DND-41 (cell line): ENCODE measurements around the gene LCAT.

Experiments
- ATAC-seq: fragments of 200-7000 bp; cut with Tn5 transposase; 3 replicates; pipeline ENCODE4 v1.9.1; 2021; ENCODE audit warnings: low read depth; ENCODE audit not compliant: insufficient read depth
- DNase-seq: peaks from one replicate; pipeline ENCODE4 v3.0.0-alpha.2; 2020
- H2AFZ ChIP-seq: 2 replicates; pipeline ENCODE4 v1.6.0; 2012; ENCODE audit warnings: low read depth, low read length
- H3K27ac ChIP-seq: 2 replicates; pipeline ENCODE4 v1.5.1; 2012; ENCODE audit warnings: low read length, inconsistent platforms
- H3K27me3 ChIP-seq: fragments of 200-600 bp; sonication (generic); 2 replicates; pipeline ENCODE4 v1.6.0; 2012; ENCODE audit warnings: low read length, mild to moderate bottlenecking, inconsistent platforms; ENCODE audit not compliant: insufficient read depth, poor library complexity
- H3K36me3 ChIP-seq: 2 replicates; pipeline ENCODE4 v1.5.1; 2012; ENCODE audit warnings: low read length, inconsistent platforms; ENCODE audit not compliant: insufficient read depth
- H3K4me1 ChIP-seq: 2 replicates; pipeline ENCODE4 v1.5.1; 2012; ENCODE audit warnings: mild to moderate bottlenecking, low read length; ENCODE audit not compliant: insufficient read depth
- H3K4me2 ChIP-seq: 2 replicates; pipeline ENCODE4 v1.6.0; 2012; ENCODE audit warnings: mild to moderate bottlenecking, moderate library complexity, low read length, inconsistent platforms; ENCODE audit not compliant: insufficient read depth
- H3K4me3 ChIP-seq, 2 experiments: fragments of 200-600 bp in 1 of 2; shearing (Covaris generic) in 1 of 2; 2 replicates each; pipeline ENCODE4 v1.5.1; 2012 to 2016; ENCODE audit warnings: inconsistent platforms in 2 of 2, low read length in 2 of 2, mild to moderate bottlenecking in 2 of 2, low read depth in 1 of 2, moderate library complexity in 1 of 2
- H3K79me2 ChIP-seq: 2 replicates; pipeline ENCODE4 v1.6.0; 2012; ENCODE audit warnings: low read length, inconsistent platforms; ENCODE audit not compliant: insufficient read depth
- H3K9ac ChIP-seq: 2 replicates; pipeline ENCODE4 v1.6.0; 2012; ENCODE audit warnings: low read depth, mild to moderate bottlenecking, inconsistent platforms, low read length, moderate library complexity
- H3K9me3 ChIP-seq: 2 replicates; pipeline ENCODE4 v1.5.1; 2012; ENCODE audit warnings: low read length, moderate library complexity, mild to moderate bottlenecking, inconsistent platforms; ENCODE audit not compliant: insufficient read depth, severe bottlenecking
- H4K20me1 ChIP-seq: 2 replicates; pipeline ENCODE4 v1.6.0; 2012; ENCODE audit warnings: low read length; ENCODE audit not compliant: insufficient read depth
- EZH2 ChIP-seq: IDR thresholded peaks from 3 replicates; pipeline ENCODE4 v1.6.1; 2012; ENCODE audit warnings: borderline replicate concordance, low read depth, mild to moderate bottlenecking, moderate library complexity, low read length, inconsistent platforms; ENCODE audit not compliant: severe bottlenecking
- TF ChIP-seq, protein P1 (sequence below): IDR thresholded peaks from 2 replicates; pipeline ENCODE4 v1.5.1; 2012; ENCODE audit warnings: borderline replicate concordance, low read length, moderate library complexity, mild to moderate bottlenecking; ENCODE audit not compliant: poor library complexity, severe bottlenecking; ENCODE audit errors: extremely low read depth

The LCAT gene

DNA sequence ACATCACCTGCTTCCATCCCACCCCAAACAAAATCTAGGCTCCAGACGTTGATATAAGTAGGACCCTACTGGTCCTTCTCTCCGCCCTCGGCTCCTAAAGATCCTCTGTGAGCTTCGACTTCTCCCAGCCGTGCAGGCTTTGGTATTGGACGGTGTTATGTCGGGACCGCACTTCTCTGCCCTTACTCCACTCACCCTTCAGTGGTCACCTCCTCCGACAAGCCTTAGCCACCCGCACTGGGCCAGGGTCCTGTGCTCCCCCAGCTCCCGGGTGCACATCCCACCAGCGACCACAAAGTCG is 8.9 kb downstream of the LCAT start:
- H3K27me3 ChIP-seq: no peaks in the 10 kb centered on the region
- H4K20me1 ChIP-seq: peaks cover 19% of the 10 kb centered on the region
- peak overlapping the region in 1 of 2 experiments; percentile 91; a peak in 2 of 4 replicates for H3K4me3 ChIP-seq
- DNase-seq: no peak
- peaks cover 26% of the 10 kb centered on the region for H3K4me1 ChIP-seq
- H3K9ac ChIP-seq: peak overlapping the region; percentile 84; the same call in 1 of the 2 replicates
- peak overlapping the region; percentile 92; the same call in 1 of the 2 replicates for H3K27ac ChIP-seq
- peaks cover 52% of the 10 kb centered on the region for H3K36me3 ChIP-seq
- no peak overlapping the region for H2AFZ ChIP-seq
- peak overlapping the region; percentile 98 for H3K4me2 ChIP-seq
- TF ChIP-seq, protein P1, sequence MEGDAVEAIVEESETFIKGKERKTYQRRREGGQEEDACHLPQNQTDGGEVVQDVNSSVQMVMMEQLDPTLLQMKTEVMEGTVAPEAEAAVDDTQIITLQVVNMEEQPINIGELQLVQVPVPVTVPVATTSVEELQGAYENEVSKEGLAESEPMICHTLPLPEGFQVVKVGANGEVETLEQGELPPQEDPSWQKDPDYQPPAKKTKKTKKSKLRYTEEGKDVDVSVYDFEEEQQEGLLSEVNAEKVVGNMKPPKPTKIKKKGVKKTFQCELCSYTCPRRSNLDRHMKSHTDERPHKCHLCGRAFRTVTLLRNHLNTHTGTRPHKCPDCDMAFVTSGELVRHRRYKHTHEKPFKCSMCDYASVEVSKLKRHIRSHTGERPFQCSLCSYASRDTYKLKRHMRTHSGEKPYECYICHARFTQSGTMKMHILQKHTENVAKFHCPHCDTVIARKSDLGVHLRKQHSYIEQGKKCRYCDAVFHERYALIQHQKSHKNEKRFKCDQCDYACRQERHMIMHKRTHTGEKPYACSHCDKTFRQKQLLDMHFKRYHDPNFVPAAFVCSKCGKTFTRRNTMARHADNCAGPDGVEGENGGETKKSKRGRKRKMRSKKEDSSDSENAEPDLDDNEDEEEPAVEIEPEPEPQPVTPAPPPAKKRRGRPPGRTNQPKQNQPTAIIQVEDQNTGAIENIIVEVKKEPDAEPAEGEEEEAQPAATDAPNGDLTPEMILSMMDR: no peak
- no peak for TF ChIP-seq EZH2
- ATAC-seq: no peak
- H3K9me3 ChIP-seq: no peaks in the 10 kb centered on the region
- H3K79me2 ChIP-seq: peaks cover 32% of the 10 kb centered on the region

- no peaks in the 10 kb centered on the region for H3K9me3 ChIP-seq
- peaks cover 32% of the 10 kb centered on the region for H3K79me2 ChIP-seq
- no peak for ATAC-seq
- H3K4me1 ChIP-seq: peaks cover 26% of the 10 kb centered on the region
- TF ChIP-seq, protein P1: no peak
- no peak for TF ChIP-seq EZH2
- peak overlapping the region; percentile 98; the same call in 1 of the 2 replicates for H3K4me2 ChIP-seq
- peaks cover 53% of the 10 kb centered on the region for H3K36me3 ChIP-seq
- H3K9ac ChIP-seq: peak overlapping the region; percentile 84; the same call in 1 of the 2 replicates
- H3K4me3 ChIP-seq: no peak overlapping the region
- DNase-seq: no peak
- H3K27ac ChIP-seq: no peak overlapping the region
- no peak overlapping the region for H2AFZ ChIP-seq
- H4K20me1 ChIP-seq: peaks cover 19% of the 10 kb centered on the region
- no peaks in the 10 kb centered on the region for H3K27me3 ChIP-seq
Observed at GRCh38 chr16:67934306-67935100, 9.4 kb downstream of the LCAT start.

GRCh38 chr16:67933805-67934204 is 10.1 kb downstream of the LCAT start:
- Histone ChIP-seq H3K4me1 (peaks cover 26% of the 10 kb centered on the region), H2AFZ (no peak overlapping the region), H3K9me3 (no peaks in the 10 kb centered on the region), H3K36me3 (peaks cover 58% of the 10 kb centered on the region), H3K79me2 (peaks cover 32% of the 10 kb centered on the region), H3K27ac (no peak overlapping the region), H4K20me1 (peaks cover 19% of the 10 kb centered on the region), H3K4me2 (no peak overlapping the region), H3K27me3 (no peaks in the 10 kb centered on the region), H3K9ac (no peak overlapping the region), H3K4me3 (no peak overlapping the region)
- TF ChIP-seq, protein P1: no peak
- no peak for TF ChIP-seq EZH2
- no peak for DNase-seq
- no peak for ATAC-seq
